Measurements from ENCODE around the gene SPECC1.

- TF ChIP-seq POLR2AphosphoS5 (IDR thresholded peaks at IDR 0.05; ENCODE audit: low read depth, low read length) (no peak), MEF2A (IDR thresholded peaks at IDR 0.05; ENCODE audit: borderline replicate concordance, low read depth) (no peak), CTCF (IDR thresholded peaks at IDR 0.05) (no peak)
Observed at GRCh38 chr17:19996086-19996485, 13.1 kb upstream of the SPECC1 start.
